NCI-H345 treated with DMSO at 0.1 percent for 48 hours (cell line): ENCODE data around the gene C2CD2.
A peak's percentile ranks its signal among the peaks of the same experiment; 100 is the strongest.
"Not testable (repeated sequence)": the region's sequence is repeated elsewhere in the genome, so short reads cannot be mapped to it uniquely, and the experiment has no call there.

Experiments used
- DNase-seq: peaks from one replicate; lab custom pipeline; 2025; ENCODE audit not compliant: unreplicated experiment; lab: John Stamatoyannopoulos, UW

C2CD2 gene

GRCh38 chr21:41953831-41954653 lies at the start of gene C2CD2:
Gene C2CD2, minus strand, starts transcription at chr21:41954018. Its CDS starts 370 bp downstream, at chr21:41953648.
- DNase-seq: peak; percentile 42

DNA sequence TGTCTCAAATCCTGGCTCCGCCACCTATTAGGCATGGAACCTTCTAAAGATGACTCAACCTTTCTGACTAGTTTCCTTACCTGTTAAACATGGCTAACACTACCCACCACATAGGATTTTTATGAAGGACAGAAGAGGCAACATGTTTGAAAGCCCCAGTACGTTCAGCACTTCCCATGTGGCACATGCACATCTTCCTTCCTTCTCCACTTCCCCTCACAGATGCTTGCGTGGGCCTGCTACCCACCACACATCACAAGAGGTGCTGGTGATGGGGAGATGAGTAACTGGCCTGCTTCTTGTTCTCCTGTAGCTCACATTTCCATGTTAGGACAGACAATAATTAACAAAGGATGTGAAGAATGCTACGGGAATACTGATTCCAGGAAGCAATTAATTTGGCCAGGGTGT lies 49.2 kb upstream of the C2CD2 start:
- DNase-seq: no peak

DNA sequence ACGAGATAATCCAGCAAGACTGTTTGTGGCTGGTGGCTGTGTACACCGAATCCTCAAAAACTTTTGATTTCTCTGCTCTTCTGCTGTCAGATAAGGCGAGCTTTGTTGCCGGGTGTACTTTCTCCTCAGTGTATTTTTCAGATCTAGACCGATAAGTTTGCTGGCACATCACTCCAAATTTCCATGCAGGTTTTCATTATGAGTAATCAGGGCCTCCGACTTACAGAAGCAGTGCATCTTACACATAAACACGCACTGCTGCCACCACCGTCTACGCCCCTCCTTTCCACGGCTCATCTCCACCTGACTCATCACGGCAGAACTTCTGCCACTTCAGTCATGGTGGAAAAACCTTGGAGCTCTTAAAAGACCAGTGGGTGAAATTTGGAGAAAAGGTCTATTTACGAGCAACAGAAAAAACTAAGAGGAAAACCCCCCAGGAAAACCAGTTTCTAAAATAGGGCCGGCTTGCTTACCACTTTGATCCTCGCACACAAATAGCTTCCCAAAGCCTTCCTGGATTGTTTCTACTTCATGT lies 48.7 kb upstream of the C2CD2 start:
- no peak for DNase-seq

DNA sequence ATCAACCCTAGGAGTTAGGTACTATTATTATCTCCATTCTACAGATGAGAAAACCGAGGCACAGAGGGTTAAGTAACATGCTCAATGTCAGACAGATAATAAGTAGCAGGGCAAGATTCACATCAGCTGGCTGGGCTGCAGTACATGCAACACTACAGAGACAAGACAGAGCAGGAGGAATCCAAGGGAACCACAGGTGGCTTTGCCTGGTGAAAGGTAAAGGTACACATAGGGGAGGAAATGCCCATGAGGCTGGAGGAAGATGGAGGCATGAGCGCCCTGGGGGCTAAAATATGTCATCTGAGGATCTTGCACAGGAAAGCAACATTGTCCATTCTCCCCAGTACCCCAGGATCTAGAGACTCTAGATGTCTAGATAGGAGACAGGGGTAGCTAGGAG lies 48.0 kb upstream of the C2CD2 start:
- DNase-seq: no peak

GRCh38 chr21:42000908-42001307 lies 47.1 kb upstream of the C2CD2 start:
- DNase-seq: no peak

GRCh38 chr21:41997657-41998056 lies 43.8 kb upstream of the C2CD2 start:
- DNase-seq: no peak

DNA sequence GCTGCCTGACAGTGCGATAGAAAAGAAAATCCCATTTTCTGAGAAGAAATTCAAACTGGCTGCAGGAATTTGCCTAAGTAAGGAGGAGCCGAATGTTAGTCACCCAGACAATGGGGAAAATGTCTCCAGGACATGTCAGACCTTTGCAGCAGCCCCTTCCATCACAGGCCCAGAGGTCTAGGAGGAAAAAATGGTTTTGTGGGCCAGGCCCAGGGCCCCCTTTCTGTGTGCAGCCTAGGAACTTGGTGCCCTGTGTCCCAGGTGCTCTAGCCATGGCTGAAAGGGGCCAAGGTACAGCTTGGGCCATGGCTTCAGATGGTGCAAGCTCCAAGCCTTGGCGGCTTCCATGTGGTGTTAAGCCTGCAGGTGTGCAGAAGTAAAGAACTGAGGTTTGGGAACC lies 41.8 kb upstream of the C2CD2 start:
- DNase-seq: no peak

- not testable (repeated sequence) for DNase-seq
Measured at GRCh38 chr21:41994613-41995012, 40.8 kb upstream of the C2CD2 start.

- DNase-seq: no peak
Measured at GRCh38 chr21:41993744-41994143, 39.9 kb upstream of the C2CD2 start.

DNA sequence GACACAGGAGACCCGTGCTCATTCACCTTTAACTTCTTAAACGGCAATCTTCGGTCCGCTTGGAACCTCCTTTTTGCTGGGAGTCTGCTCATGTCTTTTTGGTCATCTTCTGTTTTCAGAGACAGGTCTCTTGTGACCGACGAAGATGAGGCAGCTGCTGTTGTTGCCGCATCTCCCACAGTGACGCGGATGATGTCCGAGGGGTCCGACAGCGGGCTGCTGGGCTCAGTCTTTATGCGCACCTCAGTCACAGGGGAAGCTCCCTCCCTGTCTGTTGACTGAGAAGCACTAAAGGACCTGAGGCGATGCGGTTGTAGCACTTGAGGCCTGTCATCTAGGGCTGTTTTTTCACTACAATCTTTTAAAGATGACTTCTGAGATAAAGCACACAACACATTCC lies 38.8 kb upstream of the C2CD2 start:
- DNase-seq: no peak

DNA sequence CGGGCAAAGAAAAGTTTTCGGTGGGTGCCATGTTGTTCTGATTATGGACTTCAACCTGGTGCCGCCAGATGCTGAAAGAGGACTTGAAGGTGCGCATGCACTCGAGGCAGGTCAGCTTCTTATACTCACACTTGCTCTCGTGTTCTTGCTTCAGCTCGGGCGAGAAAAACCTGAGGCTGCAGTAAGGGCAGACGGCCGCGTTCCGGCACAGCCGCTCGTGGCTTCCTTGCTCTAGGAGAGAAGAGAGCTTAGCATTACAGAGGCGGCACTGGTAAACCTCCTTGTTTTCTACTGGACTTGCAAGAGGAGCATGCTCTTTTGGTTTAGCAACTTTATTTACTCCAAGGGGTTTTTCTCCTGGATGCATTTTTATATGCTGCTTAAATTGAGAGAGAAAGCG lies 37.8 kb upstream of the C2CD2 start:
- DNase-seq: no peak

DNA sequence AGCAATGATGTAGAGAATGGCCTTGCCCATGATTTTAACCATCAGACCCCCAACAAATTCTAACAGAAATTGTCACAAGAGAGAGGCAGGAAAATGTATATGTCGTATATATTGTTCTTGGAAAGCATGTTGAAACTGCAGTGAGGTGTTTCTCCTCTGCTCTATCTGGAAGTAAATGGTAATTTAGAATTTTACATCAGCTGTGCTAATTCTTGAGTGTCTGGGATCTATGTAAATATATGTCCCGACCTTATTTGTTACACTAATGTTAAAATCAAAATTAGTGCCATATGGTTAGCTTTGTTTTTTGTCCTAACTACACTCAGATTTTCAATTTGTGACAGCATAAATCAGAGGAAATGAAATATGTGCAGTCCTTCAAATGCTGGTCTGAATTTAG lies 35.9 kb upstream of the C2CD2 start:
- DNase-seq: no peak

- no peak for DNase-seq
Measured at GRCh38 chr21:41987310-41987709, 33.5 kb upstream of the C2CD2 start.

DNA sequence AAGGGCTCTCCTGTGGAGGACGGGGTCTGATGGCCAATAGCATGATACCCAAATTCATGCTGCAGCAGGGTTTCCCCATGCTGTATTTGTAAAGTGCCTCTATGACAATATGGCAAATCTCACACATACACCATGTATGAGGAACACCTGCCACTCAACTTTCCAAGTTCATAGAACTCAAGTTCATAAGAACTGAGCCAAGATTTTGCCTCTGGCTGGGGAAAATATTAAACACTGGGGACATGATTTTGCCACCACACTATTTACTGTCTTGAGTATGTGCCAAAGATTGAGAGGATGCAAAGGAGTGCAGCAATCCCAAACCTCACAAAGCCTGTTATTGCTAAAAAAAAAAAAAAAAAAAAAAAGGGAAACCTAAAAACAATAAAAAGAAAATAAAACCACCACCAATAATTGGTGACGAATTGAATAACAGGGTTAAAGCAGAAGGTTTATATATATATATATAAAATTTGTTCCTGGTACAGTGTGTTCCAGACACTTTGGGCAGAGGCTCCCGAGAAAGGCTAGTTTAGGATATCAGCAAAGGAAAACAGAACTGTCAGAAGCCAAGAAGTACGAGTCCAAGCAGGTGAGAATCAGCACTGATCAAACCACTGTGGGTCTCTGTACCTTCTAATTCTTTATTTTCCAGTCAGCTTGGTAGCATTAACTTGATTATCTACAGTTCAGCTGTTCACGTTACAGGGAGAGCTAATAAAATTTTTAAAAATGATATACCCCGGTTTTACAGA lies 32.0 kb upstream of the C2CD2 start:
- no peak for DNase-seq

GRCh38 chr21:41983229-41983628 lies 29.4 kb upstream of the C2CD2 start:
- no peak for DNase-seq

- no peak for DNase-seq
Measured at GRCh38 chr21:41980561-41980960, 26.7 kb upstream of the C2CD2 start.

GRCh38 chr21:41979751-41980369 lies 26.0 kb upstream of the C2CD2 start:
- DNase-seq: no peak

DNA sequence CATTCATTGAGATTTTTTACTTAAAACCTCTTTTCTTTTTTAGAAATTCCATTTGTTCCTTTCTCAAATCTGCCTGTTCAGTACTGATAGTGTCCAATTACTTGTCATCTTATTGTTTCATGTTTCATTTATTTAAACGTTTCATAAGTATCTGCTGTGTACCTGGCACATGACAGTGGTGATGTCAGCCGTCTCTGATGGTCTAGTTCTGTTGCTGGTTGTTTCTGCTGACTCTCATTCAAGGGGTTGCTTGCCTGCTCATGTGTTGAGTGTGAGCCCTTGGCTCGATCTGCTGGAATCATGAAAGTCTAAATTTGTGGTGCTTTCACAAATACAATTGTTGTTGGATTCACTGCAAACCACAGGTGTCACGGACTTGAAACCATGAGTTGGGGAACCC lies 25.5 kb upstream of the C2CD2 start:
- no peak for DNase-seq

- no peak for DNase-seq
Measured at GRCh38 chr21:41977034-41977950, 23.5 kb upstream of the C2CD2 start.

DNA sequence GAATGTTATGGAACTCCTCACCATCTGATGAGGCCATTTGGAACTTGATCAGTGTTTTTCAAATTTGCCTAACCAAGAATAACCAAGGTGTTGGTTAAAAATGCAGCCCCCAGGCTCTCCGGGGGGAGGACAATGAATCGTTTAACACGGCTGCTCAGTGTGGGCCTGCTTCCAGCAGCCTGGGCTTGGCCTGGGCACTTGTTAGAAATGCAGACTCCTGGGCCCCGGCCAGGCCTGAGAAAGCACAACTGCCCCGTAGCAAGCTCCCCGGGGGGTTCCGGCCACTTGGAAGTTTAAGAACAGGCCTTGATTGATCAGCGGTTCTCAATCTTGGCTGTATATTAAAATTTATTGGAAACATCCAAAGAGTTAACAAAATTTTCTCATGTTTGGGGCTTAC lies 22.8 kb upstream of the C2CD2 start:
- no peak for DNase-seq
